Karpas-422 (cell line): Measurements from ENCODE around the gene CFD. TPM values are rescaled to one million over a fixed set of nuclear protein-coding genes. Genes with fewer than 3 reads are reported as not detected.

Source experiments
- DNase-seq: peaks from one replicate; pipeline ENCODE4 v3.0.0-alpha.2; 2015
- H2AFZ ChIP-seq: fragments of 200-600 bp; sonication (generic); 2 replicates; pipeline ENCODE4 v1.6.1; 2014; ENCODE audit warnings: antibody characterized with exemption, low read length, mixed read lengths
- H3K27ac ChIP-seq: fragments of 200-600 bp; sonication (generic); 2 replicates; pipeline ENCODE4 v1.5.1; 2014; ENCODE audit warnings: mild to moderate bottlenecking, low read length, moderate library complexity
- H3K27me3 ChIP-seq: fragments of 200-600 bp; sonication (generic); 2 replicates; pipeline ENCODE4 v1.6.1; 2014; ENCODE audit warnings: low read length, mixed read lengths
- H3K36me3 ChIP-seq: fragments of 200-600 bp; sonication (generic); 2 replicates; pipeline ENCODE4 v1.6.1; 2014; ENCODE audit warnings: low read length, mixed read lengths; ENCODE audit not compliant: insufficient read depth
- H3K4me1 ChIP-seq: fragments of 200-600 bp; sonication (generic); 2 replicates; pipeline ENCODE4 v1.6.1; 2014; ENCODE audit warnings: mild to moderate bottlenecking, low read length, mixed read lengths
- H3K4me2 ChIP-seq: fragments of 200-600 bp; sonication (generic); 2 replicates; pipeline ENCODE4 v1.6.1; 2014; ENCODE audit warnings: low read length, low read depth, mild to moderate bottlenecking; ENCODE audit not compliant: poor library complexity, severe bottlenecking
- H3K4me3 ChIP-seq: fragments of 200-600 bp; sonication (generic); 2 replicates; pipeline ENCODE4 v1.5.1; 2014; ENCODE audit warnings: mild to moderate bottlenecking, antibody characterized with exemption, low read length, mixed read lengths
- H3K79me2 ChIP-seq: fragments of 200-600 bp; sonication (generic); 2 replicates; pipeline ENCODE4 v1.6.1; 2014; ENCODE audit warnings: mild to moderate bottlenecking, low read length, mixed read lengths
- H3K9ac ChIP-seq: fragments of 200-600 bp; sonication (generic); 2 replicates; pipeline ENCODE4 v1.6.0; 2014; ENCODE audit warnings: low read length
- H3K9me2 ChIP-seq: fragments of 200-600 bp; sonication (generic), shearing (Covaris generic); replicated peaks from 2 replicates; pipeline ENCODE4 v1.6.0; 2014; ENCODE audit warnings: mild to moderate bottlenecking, low read length, moderate library complexity; ENCODE audit not compliant: insufficient read depth
- H3K9me3 ChIP-seq: fragments of 300-700, 200-600 bp; sonication (generic); 2 replicates; pipeline ENCODE4 v1.6.1; 2014; ENCODE audit warnings: low read length, mixed read lengths
- H4K20me1 ChIP-seq: fragments of 200-600 bp; sonication (generic); 2 replicates; pipeline ENCODE4 v1.6.1; 2014; ENCODE audit warnings: mild to moderate bottlenecking, antibody characterized with exemption, low read length, low read depth; ENCODE audit not compliant: insufficient read depth
- total RNA-seq: library from RNA; depleted of rRNA; stranded (reverse); fragments of >200 nt; shearing (Covaris generic); gene quantifications from 2 replicates; pipeline ENCODE4 v1.2.3, GENCODE V29; 2014; ENCODE audit warnings: low replicate concordance

The CFD gene
- total RNA-seq, 1 experiment from 2014 or later: 1.5 TPM

- H2AFZ ChIP-seq: no peak overlapping the region
- no peak overlapping the region for H3K4me3 ChIP-seq
- H3K9ac ChIP-seq: no peak overlapping the region
- peaks cover 4% of the 10 kb centered on the region; the same call in 1 of the 2 replicates for H3K79me2 ChIP-seq
- no peaks in the 10 kb centered on the region for H3K27me3 ChIP-seq
- H3K4me1 ChIP-seq: no peaks in the 10 kb centered on the region
- H3K9me2 ChIP-seq: no peaks in the 10 kb centered on the region
- no peak overlapping the region for H3K4me2 ChIP-seq
- 0 out of 2 replicates have a peak, but pooled peaks cover 5% of the 10 kb centered on the region for H3K36me3 ChIP-seq
- no peaks in the 10 kb centered on the region for H3K9me3 ChIP-seq
- no peak overlapping the region for H3K27ac ChIP-seq
- H4K20me1 ChIP-seq: no peaks in the 10 kb centered on the region
- no peak for DNase-seq
Measured at GRCh38 chr19:883661-884211, 24.3 kb downstream of the CFD start.

- DNase-seq: no peak
- H3K79me2 ChIP-seq: peaks cover 4% of the 10 kb centered on the region; the same call in 1 of the 2 replicates
- H3K9me2 ChIP-seq: no peaks in the 10 kb centered on the region
- no peak overlapping the region for H2AFZ ChIP-seq
- no peak overlapping the region for H3K4me2 ChIP-seq
- 0 out of 2 replicates have a peak, but pooled peaks cover 8% of the 10 kb centered on the region for H3K36me3 ChIP-seq
- 0 out of 2 replicates have a peak, but pooled peaks cover 6% of the 10 kb centered on the region for H4K20me1 ChIP-seq
- H3K4me1 ChIP-seq: no peaks in the 10 kb centered on the region
- no peaks in the 10 kb centered on the region for H3K27me3 ChIP-seq
- no peaks in the 10 kb centered on the region for H3K9me3 ChIP-seq
- no peak overlapping the region for H3K4me3 ChIP-seq
- no peak overlapping the region for H3K27ac ChIP-seq
- H3K9ac ChIP-seq: no peak overlapping the region
Measured at GRCh38 chr19:884420-885211, 25.2 kb downstream of the CFD start.

- no peak for DNase-seq
- no peak overlapping the region for H3K9ac ChIP-seq
- no peaks in the 10 kb centered on the region for H3K4me1 ChIP-seq
- H3K4me2 ChIP-seq: no peak overlapping the region
- H3K79me2 ChIP-seq: peaks cover 5% of the 10 kb centered on the region; the same call in 1 of the 2 replicates
- H3K4me3 ChIP-seq: no peak overlapping the region
- H3K27ac ChIP-seq: no peak overlapping the region
- H3K9me2 ChIP-seq: no peaks in the 10 kb centered on the region
- no peak overlapping the region for H2AFZ ChIP-seq
- H3K27me3 ChIP-seq: no peaks in the 10 kb centered on the region
- H3K36me3 ChIP-seq: 0 out of 2 replicates have a peak, but pooled peaks cover 8% of the 10 kb centered on the region
- H4K20me1 ChIP-seq: 0 out of 2 replicates have a peak, but pooled peaks cover 6% of the 10 kb centered on the region
- H3K9me3 ChIP-seq: no peaks in the 10 kb centered on the region
Measured at GRCh38 chr19:885536-886224, 26.2 kb downstream of the CFD start.

GRCh38 chr19:887072-887471 lies 27.6 kb downstream of the CFD start:
- H3K27ac ChIP-seq: no peak overlapping the region
- no peak overlapping the region for H3K4me2 ChIP-seq
- H3K9me2 ChIP-seq: no peaks in the 10 kb centered on the region
- peaks cover 14% of the 10 kb centered on the region for H3K79me2 ChIP-seq
- H3K36me3 ChIP-seq: 0 out of 2 replicates have a peak, but pooled peaks cover 8% of the 10 kb centered on the region
- no peaks in the 10 kb centered on the region for H3K27me3 ChIP-seq
- no peak overlapping the region for H3K4me3 ChIP-seq
- no peaks in the 10 kb centered on the region for H3K9me3 ChIP-seq
- H2AFZ ChIP-seq: no peak overlapping the region
- DNase-seq: no peak
- H3K4me1 ChIP-seq: peaks cover 3% of the 10 kb centered on the region
- H4K20me1 ChIP-seq: peaks cover 7% of the 10 kb centered on the region; the same call in 1 of the 2 replicates
- no peak overlapping the region for H3K9ac ChIP-seq

GRCh38 chr19:887599-887998 lies 28.1 kb downstream of the CFD start:
- Histone ChIP-seq H3K4me3 (no peak overlapping the region), H3K27ac (no peak overlapping the region), H3K9me2 (no peaks in the 10 kb centered on the region), H3K4me2 (no peak overlapping the region), H4K20me1 (peaks cover 9% of the 10 kb centered on the region; the same call in 1 of the 2 replicates), H3K9ac (no peak overlapping the region), H3K79me2 (peaks cover 19% of the 10 kb centered on the region), H3K36me3 (0 out of 2 replicates have a peak, but pooled peaks cover 8% of the 10 kb centered on the region), H3K9me3 (no peaks in the 10 kb centered on the region), H2AFZ (no peak overlapping the region), H3K4me1 (peaks cover 5% of the 10 kb centered on the region), H3K27me3 (no peaks in the 10 kb centered on the region)
- no peak for DNase-seq

- peak; percentile 68 for DNase-seq
- 0 out of 2 replicates have a peak, but pooled peaks cover 5% of the 10 kb centered on the region for H3K36me3 ChIP-seq
Measured at GRCh38 chr19:888581-889385, 29.3 kb downstream of the CFD start.

GRCh38 chr19:889662-890295 lies 30.3 kb downstream of the CFD start:
- H2AFZ ChIP-seq: no peak overlapping the region
- no peak overlapping the region for H3K27ac ChIP-seq
- no peak overlapping the region for H3K4me3 ChIP-seq
- no peaks in the 10 kb centered on the region for H3K9me3 ChIP-seq
- H3K27me3 ChIP-seq: no peaks in the 10 kb centered on the region
- peaks cover 12% of the 10 kb centered on the region for H3K4me1 ChIP-seq
- peaks cover 19% of the 10 kb centered on the region for H3K79me2 ChIP-seq
- H3K4me2 ChIP-seq: no peak overlapping the region
- DNase-seq: no peak
- H3K36me3 ChIP-seq: 0 out of 2 replicates have a peak, but pooled peaks cover 5% of the 10 kb centered on the region
- no peaks in the 10 kb centered on the region for H3K9me2 ChIP-seq
- peaks cover 9% of the 10 kb centered on the region; the same call in 1 of the 2 replicates for H4K20me1 ChIP-seq
- H3K9ac ChIP-seq: no peak overlapping the region

More at GRCh38 chr19:888581-889385, 29.3 kb downstream of the CFD start:
- no peak overlapping the region for H3K4me3 ChIP-seq
- peaks cover 9% of the 10 kb centered on the region; the same call in 1 of the 2 replicates for H4K20me1 ChIP-seq
- no peaks in the 10 kb centered on the region for H3K9me2 ChIP-seq
- H2AFZ ChIP-seq: no peak overlapping the region
- no peaks in the 10 kb centered on the region for H3K27me3 ChIP-seq
- H3K79me2 ChIP-seq: peaks cover 19% of the 10 kb centered on the region
- peaks cover 11% of the 10 kb centered on the region for H3K4me1 ChIP-seq
- H3K27ac ChIP-seq: no peak overlapping the region
- H3K4me2 ChIP-seq: no peak overlapping the region
- H3K9ac ChIP-seq: no peak overlapping the region
- no peaks in the 10 kb centered on the region for H3K9me3 ChIP-seq
